AG10803 (cell line): ENCODE measurements around the gene BICDL2.

Source experiments
- DNase-seq: peaks from one replicate; pipeline ENCODE4 v3.0.0; 2010; ENCODE audit warnings: low read depth
- H3K4me3 ChIP-seq: 2 replicates; pipeline ENCODE4 v1.5.1; 2011; ENCODE audit warnings: mild to moderate bottlenecking, low read length, control low read depth
- CTCF ChIP-seq: conservative IDR thresholded peaks from 2 replicates; pipeline ENCODE4 v1.5.1; 2011; ENCODE audit warnings: mild to moderate bottlenecking, low read length, control low read depth, inconsistent platforms

Gene BICDL2

GRCh38 chr16:3025032-3026002, 11.4 kb downstream of the BICDL2 start:
- no peak for DNase-seq
- no peak overlapping the region for H3K4me3 ChIP-seq
- TF ChIP-seq CTCF = no peak

- peak within 1 kb of the TSS; percentile 77 for H3K4me3 ChIP-seq
- TF ChIP-seq CTCF = no peak
- peak; percentile 96 for DNase-seq
Measured at GRCh38 chr16:3023669-3024478, 12.9 kb downstream of the BICDL2 start, which contains the start of the genes HCFC1R1 and THOC6. HCFC1R1 (minus strand) TSS chr16:3023942; CDS start chr16:3023941, 1 bp downstream. THOC6 (plus strand) TSS chr16:3024035; CDS start chr16:3024327, 292 bp downstream.

GRCh38 chr16:3023415-3023668, 13.4 kb downstream of the BICDL2 start:
- peak; percentile 77 for DNase-seq
- H3K4me3 ChIP-seq = peak overlapping the region; percentile 77
- no peak for TF ChIP-seq CTCF

GRCh38 chr16:3022684-3023414, 13.9 kb downstream of the BICDL2 start:
- peak overlapping the region; percentile 77 for H3K4me3 ChIP-seq
- TF ChIP-seq CTCF = no peak
- DNase-seq = peak; percentile 60

GRCh38 chr16:3022208-3022683, 14.5 kb downstream of the BICDL2 start:
- peak overlapping the region; percentile 96 for H3K4me3 ChIP-seq
- no peak for TF ChIP-seq CTCF
- DNase-seq = peak; percentile 96

- H3K4me3 ChIP-seq = peak overlapping the region; percentile 96
- DNase-seq = peak; percentile 94
- peak; percentile 47 for TF ChIP-seq CTCF
Measured at GRCh38 chr16:3021449-3022207, 15.1 kb downstream of the BICDL2 start.
